Keratinocyte (primary cell): ENCODE measurements around the gene SCAMP4.

Source experiments
- EZH2 ChIP-seq: IDR thresholded peaks from one replicate; pipeline ENCODE4 v1.6.1; 2012; ENCODE audit warnings: inconsistent platforms, mild to moderate bottlenecking, low read length, moderate library complexity
- TF ChIP-seq, protein P1 (sequence below), 3 experiments: IDR thresholded peaks in 1 of 3; conservative IDR thresholded peaks in 1 of 3; optimal IDR thresholded peaks in 1 of 3; 2 replicates in 2 of 3; 3 replicates in 1 of 3; pipeline versions ENCODE3 to v1.5.1; 2011; ENCODE audit warnings: low read length in 3 of 3, mild to moderate bottlenecking in 3 of 3, moderate library complexity in 2 of 3, control low read depth in 1 of 3, inconsistent platforms in 1 of 3; ENCODE audit not compliant: insufficient read depth in 2 of 3; ENCODE audit errors: extremely low read depth in 1 of 3

DNA sequence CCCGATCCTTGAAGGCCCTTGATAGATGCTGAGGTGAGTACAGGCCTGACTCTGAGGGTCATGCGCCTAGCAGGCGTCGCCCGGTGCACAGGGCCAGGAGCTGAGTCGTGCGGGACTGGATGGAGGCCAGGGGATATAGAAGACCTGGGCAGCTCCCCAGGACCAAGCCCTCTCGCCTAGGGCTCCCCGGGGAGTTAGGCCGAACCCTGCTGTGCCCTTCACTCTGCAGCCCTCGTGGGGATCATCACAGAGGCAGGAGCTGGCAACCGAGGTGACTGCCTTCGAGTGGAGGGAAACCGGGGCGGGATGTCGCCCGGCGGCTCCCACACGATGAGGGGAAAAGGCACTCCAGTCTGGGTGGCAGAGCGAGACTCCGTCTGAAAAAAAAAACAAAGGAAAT, 47.4 kb downstream of the SCAMP4 start:
- TF ChIP-seq, protein P1, sequence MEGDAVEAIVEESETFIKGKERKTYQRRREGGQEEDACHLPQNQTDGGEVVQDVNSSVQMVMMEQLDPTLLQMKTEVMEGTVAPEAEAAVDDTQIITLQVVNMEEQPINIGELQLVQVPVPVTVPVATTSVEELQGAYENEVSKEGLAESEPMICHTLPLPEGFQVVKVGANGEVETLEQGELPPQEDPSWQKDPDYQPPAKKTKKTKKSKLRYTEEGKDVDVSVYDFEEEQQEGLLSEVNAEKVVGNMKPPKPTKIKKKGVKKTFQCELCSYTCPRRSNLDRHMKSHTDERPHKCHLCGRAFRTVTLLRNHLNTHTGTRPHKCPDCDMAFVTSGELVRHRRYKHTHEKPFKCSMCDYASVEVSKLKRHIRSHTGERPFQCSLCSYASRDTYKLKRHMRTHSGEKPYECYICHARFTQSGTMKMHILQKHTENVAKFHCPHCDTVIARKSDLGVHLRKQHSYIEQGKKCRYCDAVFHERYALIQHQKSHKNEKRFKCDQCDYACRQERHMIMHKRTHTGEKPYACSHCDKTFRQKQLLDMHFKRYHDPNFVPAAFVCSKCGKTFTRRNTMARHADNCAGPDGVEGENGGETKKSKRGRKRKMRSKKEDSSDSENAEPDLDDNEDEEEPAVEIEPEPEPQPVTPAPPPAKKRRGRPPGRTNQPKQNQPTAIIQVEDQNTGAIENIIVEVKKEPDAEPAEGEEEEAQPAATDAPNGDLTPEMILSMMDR (optimal IDR thresholded peaks at IDR 0.05 in 1 of 3, IDR thresholded peaks at IDR 0.05 in 1 of 3, conservative IDR thresholded peaks at IDR 0.05 in 1 of 3; ENCODE audit: extremely low read depth in 1 of 3, insufficient read depth in 2 of 3, low read length in 3 of 3): no peak
- TF ChIP-seq EZH2: no peak
